LHCN-M2 (cell line): Measurements from ENCODE around the gene ITGB5. TPM values are rescaled to one million over a fixed set of nuclear protein-coding genes. Genes with fewer than 3 reads are reported as not detected.

Source experiments
- DNase-seq: peaks from one replicate; pipeline ENCODE4 v3.0.0-alpha.2; 2012; ENCODE audit warnings: low read depth
- total RNA-seq: library from RNA; depleted of rRNA; stranded (reverse); fragments of >200 nt; gene quantifications from 2 replicates; pipeline ENCODE4 v1.2.3, GENCODE V29; 2014

ITGB5 gene
- total RNA-seq, 1 experiment from 2014 or later, result 173 TPM

DNA sequence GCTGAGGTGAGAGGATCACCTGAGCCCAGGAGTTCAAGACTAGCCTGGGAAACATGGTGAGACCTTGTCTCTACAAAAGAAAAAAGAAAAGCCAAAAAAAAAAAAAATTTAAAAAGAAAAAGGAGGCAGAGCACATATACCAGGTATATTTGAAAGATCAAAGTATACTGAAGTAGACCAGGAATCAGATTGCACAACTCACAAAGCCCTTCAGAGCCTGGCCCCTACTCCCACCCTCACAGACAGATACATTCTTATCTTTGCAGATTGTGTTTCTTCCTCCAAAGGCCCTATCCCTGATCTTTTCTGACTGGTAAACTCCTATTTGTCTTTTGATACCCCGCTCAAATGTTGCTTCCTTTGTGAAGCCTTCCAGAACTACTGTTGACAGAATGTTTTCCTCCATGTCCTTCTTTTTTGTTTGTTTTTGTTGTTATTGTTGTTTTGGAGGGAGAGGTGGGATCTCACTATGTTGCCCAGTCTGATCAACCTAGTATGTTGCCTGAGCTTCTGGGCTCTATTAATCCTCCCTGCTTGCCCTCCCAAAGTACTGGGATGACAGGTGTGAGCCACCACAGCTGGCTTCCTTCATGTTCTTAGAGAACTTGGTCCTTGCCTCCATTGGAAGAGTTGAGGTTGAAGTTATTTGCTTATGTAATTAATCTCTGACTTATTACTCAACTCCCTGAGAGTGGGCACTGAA lies 9.8 kb upstream of the ITGB5 start:
- peak; percentile 21 for DNase-seq

DNA sequence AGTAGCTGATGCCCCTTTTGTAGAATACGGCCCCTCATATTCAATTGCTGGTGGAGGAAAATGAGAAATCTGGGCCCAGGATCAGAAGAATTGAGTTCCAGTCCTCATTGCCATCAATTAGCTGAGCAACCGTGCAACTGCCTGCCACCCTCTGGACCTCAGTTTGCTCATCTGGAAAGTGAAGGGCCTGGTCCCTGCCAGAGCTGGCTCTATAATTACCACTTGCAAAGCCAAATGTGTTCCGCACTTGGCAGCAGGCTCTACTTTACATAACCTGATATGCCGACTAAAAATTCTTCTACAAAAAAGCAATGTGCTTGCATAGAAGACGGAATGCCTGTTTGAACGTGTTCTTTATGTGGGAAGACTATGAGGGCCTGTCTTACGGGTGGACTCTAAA lies 8.6 kb upstream of the ITGB5 start:
- no peak for DNase-seq

DNA sequence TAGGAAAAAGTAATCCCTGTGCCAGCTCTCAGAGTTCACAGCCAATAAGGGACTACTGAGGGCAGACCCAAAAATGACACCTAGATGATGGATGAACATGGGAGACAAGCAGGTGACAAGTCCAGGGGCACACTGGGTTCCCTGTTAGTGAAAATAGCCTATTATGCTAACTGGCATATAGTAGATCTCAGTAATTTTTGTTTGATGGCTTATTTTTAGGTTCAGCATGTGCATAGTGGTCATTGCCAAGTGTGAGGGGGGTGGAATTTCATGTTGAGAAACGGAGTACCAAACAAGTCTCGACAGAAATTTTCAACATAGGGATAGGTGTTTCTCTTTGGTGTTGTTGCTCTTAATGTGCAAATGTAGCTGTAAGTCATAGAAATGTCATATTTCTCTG lies 6.4 kb upstream of the ITGB5 start:
- DNase-seq, result no peak

DNA sequence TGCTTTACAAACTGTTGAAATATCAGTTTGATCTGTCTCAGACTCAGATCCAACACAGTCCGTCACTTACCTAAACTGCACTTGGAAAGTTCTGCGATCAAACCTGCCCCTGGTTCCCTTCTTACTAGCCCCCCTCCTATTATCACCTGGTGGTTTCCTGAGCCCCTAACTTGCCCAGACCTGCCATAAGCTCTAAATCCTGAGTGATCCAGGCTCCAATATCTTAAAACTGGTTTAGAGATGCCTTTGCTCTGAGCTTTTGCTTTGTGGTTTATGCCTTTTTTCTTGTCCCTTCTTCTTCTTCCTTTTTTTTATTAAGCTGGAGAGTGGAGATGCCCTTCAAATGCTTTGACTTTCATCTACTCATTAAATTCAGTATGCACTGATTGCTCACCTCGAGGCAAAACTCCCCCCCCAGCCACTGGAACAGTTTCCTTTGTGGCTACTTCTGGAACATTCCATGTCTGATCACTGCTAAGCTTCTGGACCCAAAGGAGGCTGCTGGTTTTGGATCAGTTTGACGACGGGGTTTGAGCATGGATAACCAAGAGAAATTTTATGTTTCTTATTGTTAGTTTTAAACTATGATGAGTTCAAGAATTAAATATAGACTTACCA lies 3.5 kb upstream of the ITGB5 start:
- no peak for DNase-seq

DNA sequence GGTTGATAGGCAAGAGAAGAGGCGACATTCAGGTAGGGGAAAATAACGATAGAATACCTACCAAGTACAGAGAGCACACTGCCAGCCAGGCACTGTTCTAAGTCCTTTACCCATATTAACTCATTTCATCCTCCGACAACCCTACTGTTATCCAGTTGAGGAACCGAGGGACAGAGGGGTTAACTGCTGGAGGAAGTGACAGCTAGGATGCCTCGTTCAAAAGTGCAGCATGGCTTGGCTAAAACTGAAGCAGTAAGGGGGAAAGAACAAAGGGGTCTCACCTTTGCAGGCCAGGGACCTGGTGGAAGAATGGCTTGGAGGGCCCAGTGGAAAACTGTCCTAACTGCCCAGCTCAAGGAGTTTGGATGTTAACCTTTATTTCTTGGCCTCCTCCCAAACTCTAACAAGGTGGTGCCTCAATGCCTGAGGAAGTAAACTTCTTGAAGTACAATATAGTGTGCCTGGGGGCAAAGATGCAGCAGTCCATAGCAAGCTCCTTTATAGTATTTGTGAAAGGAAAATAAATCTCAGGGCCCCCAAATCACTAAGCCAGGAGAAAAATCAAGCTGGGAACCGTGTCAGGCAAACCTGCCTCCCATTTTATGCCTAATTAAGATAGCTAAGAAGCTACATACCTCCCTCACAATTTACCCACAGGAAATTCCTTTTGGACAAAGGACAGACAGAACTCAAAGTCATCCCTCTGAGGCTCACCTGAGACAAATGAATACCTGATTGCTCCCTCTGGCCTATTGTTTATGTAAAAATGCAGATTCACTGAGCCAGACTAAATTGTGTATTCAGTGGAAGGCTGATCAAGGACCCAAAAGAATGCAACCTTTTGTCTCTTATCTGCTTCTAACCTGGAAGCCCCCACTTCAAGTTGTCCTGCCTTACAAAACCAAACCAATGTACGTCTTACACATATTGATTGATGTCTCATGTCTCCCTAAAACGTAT lies 1.6 kb upstream of the ITGB5 start:
- no peak for DNase-seq

DNA sequence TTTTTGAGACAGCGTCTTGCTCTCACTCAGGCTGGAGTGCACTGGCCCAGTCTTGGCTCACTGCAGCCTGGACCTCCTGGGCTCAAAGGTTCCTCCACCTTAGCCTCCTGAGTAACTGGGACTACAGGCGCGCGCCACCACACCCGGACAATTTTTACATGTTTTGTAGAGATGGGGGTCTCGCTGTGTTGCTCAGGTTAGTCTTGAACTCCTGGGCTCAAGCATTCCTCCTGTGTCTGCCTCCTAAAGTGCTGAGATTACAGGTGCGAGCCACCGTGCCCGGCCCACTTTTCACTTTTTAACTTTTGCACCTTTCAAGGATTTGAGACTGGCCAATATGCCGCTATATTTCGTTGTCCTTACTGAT lies 750 bp upstream of the ITGB5 start:
- DNase-seq, result no peak

DNA sequence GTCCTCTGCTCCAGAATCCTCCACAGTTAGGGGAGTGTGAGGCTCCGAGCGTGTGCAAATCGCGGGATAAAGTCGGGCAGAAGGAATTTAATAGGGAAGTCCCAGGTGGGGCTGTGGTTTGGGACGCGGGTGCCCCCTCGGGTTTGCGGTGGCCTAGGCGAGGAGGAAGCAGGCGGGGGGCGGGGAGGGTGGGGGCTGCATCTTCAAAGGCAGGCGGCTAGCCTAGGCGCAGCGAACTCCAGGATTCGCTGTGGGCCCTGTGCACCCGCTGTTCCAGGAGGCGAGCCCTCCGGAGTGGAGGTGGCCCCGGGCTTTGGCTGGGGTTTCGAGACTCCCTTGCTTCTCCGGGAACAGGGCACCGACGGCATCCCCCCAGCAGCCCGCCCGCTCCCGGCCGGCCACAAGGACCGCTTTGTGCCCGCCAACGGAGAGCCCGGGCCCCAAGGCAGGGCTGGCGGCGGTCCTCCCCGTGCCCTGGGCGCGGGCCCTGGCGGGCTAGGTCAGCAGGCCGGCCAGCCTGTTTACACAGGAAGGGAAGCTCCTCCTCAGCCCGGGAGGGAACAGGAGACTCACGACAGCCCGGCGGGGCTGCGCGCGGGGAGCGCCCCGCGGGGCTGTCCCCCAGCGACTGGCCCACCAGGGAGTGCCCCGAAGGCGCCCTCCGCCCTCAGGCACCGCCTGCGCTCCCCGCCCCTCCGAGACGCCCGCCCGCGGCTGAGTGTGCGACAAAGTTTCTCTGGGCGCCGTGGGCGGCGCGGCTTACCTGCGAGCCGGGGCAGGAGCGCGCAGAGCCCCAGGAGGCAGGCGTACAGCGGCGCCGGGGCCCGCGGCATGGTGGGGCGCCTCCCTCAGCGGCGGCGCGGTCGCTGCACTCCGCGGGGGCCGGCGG lies 753 bp downstream of the ITGB5 start:
- DNase-seq, result peak; percentile 50

DNA sequence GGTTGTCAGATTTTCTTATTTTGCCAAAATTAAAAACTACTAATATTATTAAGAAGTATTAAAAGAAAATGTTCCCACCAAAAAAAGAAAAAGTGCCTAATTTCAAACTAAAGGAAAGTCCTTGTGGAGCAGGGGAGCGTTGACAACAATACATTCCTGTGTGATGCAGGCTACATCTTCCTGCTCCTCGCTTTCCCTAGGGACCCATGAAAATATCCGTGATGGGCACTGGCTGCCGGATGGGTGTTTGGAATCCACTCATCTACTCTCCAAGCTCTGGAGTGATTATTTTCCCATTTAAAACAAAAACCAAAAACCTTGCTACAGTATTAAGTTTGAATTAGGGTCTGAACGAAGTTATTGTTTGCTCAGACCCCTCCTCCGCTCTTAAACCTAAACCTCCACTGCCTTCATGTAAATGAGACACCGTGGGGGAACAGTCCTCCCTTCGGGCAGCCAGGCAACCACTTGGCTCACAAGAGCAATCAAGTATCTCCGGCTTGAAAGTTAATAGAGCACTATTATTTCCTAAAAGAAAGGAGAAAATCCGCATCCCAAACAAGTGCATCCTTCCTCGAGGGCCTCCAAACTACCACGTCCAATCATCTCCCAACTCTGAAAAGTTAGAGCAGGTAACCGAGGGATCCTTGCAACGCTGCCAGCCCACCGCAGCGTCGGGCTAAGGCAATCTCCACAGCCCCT lies 1.5 kb downstream of the ITGB5 start:
- DNase-seq, result peak; percentile 77

DNA sequence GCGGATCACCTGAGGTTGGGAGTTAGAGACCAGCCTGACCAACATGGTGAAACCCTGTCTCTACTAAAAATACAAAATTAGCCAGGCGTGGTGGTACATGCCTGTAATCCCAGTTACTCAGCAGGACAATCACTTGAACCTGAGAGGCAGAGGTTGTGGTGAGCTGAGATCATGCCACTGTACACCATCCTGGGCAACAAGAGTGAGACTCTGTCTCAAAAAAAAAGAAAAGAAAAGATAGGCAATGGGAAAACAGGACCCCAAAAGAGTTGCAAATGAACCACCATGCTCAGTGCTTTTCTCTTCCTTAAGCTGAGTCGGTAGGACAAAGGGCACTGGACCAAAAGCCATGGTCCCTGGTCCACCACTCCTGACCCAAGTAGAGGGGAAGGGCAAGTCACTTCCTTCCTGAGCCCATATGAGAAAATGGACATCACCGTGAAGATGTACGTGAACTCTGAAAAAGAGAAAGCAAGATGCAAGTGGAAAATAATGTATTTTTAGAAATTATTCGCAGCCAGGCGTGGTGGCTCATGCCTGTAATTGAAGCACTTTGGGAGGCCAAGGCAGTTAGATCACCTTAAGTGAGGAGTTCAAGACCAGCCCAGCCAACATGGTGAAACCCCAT lies 2.6 kb downstream of the ITGB5 start:
- no peak for DNase-seq

DNA sequence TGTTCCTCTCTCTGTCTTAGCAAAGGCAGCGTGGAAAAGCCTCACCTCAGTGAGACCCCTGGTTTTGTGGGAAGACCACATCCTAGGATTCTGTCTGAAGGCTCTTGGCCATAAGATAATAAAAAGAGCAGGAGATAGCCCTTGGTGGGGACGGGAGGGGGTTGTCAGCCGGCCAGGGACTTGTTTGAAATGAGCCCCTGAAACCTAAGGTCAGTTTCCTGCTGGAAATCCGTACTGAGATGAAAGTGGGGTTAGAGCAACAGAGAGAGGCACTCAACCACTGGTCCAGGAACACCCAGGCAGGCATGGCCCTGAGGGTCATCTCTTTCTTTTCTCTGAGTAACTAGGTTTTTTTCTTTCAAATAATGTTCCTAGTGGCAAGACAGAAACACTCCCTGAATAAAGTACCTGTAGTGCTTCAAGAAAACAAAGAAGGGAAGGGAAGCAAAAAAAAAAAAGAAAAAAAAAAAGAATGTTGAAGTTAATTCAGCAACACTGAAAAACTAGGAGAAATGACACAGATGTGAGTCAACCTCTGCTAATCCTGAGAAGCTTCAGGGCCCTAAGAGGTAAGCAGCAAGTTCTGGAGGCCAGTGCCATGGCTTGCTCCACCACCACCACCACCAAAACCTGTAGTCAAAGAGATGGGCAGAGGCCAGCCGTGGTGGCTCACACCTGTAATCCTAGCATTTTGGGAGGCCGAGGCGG lies 3.2 kb downstream of the ITGB5 start:
- no peak for DNase-seq

DNA sequence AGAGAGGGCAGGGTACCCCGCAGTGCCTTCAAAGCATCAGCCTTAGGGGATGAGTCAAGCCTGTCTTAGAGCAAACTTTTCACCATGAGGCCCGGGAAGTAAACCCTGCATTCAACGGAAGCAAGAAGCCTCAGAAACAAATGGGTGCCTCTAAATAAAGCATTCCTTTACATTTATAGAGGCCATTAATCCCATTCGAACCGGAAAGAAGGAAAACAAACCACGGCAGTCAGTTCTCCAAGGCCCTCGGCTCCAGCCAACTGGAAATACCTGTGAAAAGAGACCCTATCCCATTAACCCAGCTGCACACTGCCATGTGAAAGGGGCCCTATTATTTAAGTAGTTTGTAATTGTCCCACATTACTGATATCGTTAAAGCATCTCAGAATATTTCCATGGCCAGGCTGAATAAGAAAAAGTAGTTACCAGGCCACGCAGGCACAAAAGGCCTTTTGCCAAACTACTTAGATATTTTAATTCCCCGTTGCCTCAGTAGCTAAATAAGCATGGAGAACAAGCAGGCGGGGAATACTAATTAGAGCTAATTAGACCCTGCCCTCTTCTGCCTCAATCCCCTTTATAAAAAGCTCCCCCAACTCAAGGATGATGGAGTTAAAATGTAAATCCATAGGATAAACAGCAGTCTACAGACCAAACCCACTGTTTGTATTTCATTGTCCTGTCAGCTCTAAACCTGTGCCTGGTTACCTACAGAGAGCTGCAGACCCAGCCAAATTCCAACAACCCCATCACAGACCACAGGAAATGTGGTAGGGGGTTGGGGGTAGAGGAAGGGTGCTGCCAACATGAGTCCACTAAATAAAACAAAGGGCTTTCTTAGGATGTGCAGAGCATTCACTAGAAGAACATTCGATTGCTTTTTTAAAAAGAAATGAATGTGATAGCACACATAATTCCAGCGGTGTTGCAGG lies 4.1 kb downstream of the ITGB5 start:
- DNase-seq, result no peak

DNA sequence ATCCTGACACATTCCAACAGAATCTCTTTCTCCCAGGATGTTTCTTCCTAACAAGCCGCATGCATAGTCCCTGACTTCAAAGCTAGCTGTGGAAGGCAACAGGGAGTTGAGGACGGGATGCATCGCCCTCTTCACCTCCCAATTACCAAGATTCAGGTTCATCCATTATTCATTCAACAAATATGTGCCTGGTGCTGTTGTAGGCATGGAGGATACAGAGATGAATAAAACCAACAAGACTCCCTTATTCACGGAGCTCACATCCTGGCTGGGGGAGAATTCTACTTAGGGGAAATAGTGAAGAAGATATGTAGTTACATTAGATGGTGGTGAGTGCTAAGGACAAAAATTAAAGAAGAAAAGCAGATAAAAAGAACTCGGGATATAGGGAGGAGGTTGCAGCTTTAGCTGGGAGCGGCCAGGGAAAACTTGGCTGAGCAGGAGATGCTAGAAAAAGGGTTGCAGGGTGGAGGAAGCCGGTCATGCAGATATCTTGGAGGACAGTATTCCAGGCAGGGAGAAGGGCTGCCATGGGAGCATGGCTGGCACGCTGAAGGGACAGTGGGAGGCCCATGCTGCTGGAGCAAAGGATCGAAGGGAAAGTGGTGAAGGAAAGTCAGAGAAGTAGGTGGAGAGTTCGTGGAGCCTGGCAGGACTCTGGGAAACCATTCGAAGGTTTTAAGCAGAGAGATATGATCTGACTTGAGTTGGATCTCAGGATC lies 5.0 kb downstream of the ITGB5 start:
- DNase-seq, result no peak

DNA sequence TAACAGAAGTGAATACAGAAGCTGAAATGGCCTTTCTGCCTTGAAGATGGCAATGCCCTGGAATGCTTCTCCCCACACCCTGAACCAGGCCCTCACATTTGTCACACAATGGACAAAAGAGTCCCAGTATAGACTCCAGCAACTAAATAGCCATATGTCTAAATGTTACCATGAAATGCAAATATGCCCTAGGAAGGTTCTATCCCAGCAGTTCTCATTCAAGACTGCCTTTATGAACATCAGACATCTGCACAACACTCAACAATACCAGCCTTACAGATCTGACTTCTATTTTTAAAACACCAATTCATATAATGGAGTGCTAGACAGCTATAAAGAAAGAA lies 7.9 kb downstream of the ITGB5 start:
- no peak for DNase-seq

DNA sequence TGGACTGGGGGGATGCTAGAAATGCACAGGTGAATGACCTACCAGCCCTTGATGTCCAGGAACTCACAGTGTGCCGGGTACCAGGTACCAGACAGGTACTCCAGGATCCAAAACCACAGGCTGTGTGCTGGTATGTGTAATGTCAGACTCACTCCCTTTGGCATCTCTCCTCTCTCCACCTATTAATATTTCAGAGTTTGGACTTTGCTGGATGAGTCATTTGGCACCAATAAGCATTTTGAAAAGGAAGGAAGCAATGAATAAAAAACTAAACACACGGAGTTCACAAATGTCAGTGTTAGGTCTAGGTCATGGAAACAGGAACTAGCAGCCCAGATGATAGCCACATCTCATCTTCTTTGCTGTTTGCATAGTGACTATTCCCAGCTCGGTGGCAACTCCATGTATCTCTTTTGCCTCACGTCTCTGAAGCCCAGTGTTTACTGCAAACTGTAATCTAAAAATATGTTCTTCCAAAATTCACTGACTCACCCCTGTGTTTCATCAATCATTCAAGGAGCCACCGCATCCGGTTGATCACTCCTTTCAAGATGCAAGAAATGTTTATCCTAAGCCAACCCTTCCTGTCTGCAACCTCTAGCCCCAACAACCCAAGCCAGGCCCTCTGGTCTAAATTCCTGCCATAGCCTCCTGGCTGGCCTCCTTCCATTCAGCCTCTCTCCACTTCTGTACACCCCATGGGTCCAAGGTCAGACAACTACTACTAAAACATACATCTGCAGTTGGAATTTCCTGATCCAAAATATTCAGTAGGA lies 8.4 kb downstream of the ITGB5 start:
- peak; percentile 98 for DNase-seq

DNA sequence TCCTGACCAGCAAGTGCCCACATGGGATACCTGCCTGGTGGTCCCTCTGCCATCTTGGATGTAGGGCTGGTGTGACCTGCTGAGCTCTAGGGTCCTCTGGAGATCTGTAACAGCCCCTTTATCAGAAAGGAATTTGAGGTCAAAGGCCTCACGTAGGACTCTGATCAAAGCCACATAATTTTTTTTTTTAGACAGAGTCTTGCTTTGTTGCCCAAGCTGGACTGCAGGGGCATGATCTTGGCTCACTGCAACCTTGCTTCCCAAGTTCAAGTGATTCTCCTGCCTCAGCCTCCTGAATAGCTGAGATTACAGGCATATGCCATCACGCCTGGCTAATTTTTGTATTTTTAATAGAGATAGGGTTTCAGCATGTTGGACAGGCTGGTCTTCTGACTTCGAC lies 9.5 kb downstream of the ITGB5 start:
- no peak for DNase-seq

DNA sequence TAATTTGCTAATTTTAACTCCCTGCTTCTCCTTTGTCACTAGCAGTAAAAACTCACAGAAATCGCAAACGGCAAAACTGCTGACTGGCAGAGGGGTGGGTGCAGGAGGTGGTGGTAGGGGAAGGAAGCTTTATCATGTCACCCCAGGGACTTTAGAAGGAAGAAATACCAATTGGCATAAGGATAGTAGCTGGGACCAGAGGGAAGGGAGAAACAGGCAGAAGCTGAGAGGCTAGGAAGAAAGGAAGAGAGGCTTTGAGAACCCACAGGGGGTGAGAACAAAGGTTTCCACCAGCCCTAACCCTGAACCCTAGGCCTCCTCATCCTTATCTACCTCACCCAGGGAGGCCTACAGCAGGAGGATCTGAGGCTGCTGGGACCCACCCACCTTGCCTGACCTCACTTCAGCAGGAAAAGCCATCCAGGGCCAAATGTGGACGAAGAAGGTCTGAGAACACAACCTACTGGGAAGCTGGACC lies 10.7 kb downstream of the ITGB5 start:
- no peak for DNase-seq

DNA sequence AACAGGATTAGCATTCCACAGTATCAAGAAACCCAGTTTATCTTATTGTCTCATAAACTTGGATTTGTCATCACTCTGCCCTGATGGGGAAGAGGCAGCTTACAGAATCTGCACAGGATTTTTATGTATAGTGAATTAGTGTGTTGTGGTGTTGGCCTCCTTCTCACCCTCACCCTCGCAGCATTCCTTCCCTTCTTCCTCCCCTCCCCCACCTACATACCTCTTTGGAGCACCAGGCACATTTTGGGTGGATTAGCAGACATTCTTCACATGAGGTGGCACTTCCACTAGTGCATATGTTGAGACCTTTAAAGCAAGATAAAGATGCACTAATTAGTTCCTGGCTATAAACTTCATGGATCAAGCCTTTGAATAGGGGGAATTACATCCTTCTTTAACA lies 13.9 kb downstream of the ITGB5 start:
- no peak for DNase-seq
